ENCODE data around the gene HACE1. TPM values are rescaled to one million over a fixed set of nuclear protein-coding genes. Genes with fewer than 3 reads are reported as not detected.

The HACE1 gene
- total and polyA plus RNA-seq, 2 donors from 2014 or later: 6.2 to 12.3 TPM

- Histone ChIP-seq H3K36me3 (ENCODE audit: control insufficient read depth in 2 of 3, insufficient read depth in 3 of 3, low read length in 3 of 3) (no peaks in the 10 kb centered on the region), H3K9me3 (ENCODE audit: control insufficient read depth in 2 of 3, insufficient read depth in 1 of 3, low read length in 3 of 3) (no peaks in the 10 kb centered on the region), H3K9ac (ENCODE audit: low read length in 3 of 3) (no peak overlapping the region), H3K4me3 (ENCODE audit: low read length in 3 of 3) (no peak overlapping the region), H3K4me1 (ENCODE audit: control insufficient read depth in 2 of 3, insufficient read depth in 2 of 3, low read depth in 1 of 3, low read length in 3 of 3) (no peaks in the 10 kb centered on the region), H3K27me3 (ENCODE audit: control insufficient read depth, insufficient read depth, low read length) (no peaks in the 10 kb centered on the region), H3K27ac (ENCODE audit: low read depth in 2 of 2, low read length in 2 of 2) (no peak overlapping the region)
- FAIRE-seq: no peak
- DNase-seq: no peak
- TF ChIP-seq, protein P1, sequence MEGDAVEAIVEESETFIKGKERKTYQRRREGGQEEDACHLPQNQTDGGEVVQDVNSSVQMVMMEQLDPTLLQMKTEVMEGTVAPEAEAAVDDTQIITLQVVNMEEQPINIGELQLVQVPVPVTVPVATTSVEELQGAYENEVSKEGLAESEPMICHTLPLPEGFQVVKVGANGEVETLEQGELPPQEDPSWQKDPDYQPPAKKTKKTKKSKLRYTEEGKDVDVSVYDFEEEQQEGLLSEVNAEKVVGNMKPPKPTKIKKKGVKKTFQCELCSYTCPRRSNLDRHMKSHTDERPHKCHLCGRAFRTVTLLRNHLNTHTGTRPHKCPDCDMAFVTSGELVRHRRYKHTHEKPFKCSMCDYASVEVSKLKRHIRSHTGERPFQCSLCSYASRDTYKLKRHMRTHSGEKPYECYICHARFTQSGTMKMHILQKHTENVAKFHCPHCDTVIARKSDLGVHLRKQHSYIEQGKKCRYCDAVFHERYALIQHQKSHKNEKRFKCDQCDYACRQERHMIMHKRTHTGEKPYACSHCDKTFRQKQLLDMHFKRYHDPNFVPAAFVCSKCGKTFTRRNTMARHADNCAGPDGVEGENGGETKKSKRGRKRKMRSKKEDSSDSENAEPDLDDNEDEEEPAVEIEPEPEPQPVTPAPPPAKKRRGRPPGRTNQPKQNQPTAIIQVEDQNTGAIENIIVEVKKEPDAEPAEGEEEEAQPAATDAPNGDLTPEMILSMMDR (IDR thresholded peaks at IDR 0.05; ENCODE audit: borderline replicate concordance, extremely low read depth, insufficient read depth): no peak
- intact Hi-C loops (cut with DNase I): no loop called here
Measured at GRCh38 chr6:104796031-104796785, 63.5 kb downstream of the HACE1 start.

GRCh38 chr6:104795363-104795762, 64.4 kb downstream of the HACE1 start:
- intact Hi-C loops (cut with DNase I): no loop called here
- FAIRE-seq (no peak), DNase-seq (no peak)
- H3K27ac ChIP-seq (ENCODE audit: low read depth in 2 of 2, low read length in 2 of 2): no peak overlapping the region
- no peaks in the 10 kb centered on the region for H3K9me3 ChIP-seq (ENCODE audit: control insufficient read depth in 2 of 3, insufficient read depth in 1 of 3, low read length in 3 of 3)
- H3K9ac ChIP-seq (ENCODE audit: low read length in 3 of 3): no peak overlapping the region
- no peaks in the 10 kb centered on the region for H3K4me1 ChIP-seq (ENCODE audit: control insufficient read depth in 2 of 3, insufficient read depth in 2 of 3, low read depth in 1 of 3, low read length in 3 of 3)
- no peak overlapping the region for H3K4me3 ChIP-seq (ENCODE audit: low read length in 3 of 3)
- H3K36me3 ChIP-seq (ENCODE audit: control insufficient read depth in 2 of 3, insufficient read depth in 3 of 3, low read length in 3 of 3): no peaks in the 10 kb centered on the region
- H3K27me3 ChIP-seq (ENCODE audit: control insufficient read depth, insufficient read depth, low read length): no peaks in the 10 kb centered on the region
- TF ChIP-seq, protein P1 (IDR thresholded peaks at IDR 0.05; ENCODE audit: borderline replicate concordance, extremely low read depth, insufficient read depth): no peak

DNA sequence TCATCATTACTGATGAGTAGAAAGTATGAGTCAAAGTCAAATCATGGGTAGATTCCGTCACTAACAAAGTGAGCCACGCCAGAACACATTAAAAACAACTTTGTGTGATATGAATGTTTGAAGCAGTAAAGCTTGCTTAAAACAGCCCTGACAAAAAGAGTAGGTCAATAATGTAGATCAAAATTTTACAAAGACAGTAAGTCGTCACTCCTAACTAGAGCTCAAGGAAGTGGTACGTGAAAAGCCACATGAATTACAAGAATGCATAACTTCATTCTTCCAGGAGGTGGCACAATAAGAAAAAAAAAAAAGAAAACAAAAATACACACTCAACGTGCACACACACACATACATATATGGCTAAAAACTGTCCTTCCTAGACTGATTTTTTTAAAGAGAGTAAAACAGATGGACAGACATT, 69.9 kb downstream of the HACE1 start:
- Histone ChIP-seq H3K4me1 (ENCODE audit: control insufficient read depth in 2 of 3, insufficient read depth in 2 of 3, low read depth in 1 of 3, low read length in 3 of 3) (no peaks in the 10 kb centered on the region), H3K27ac (ENCODE audit: low read depth in 2 of 2, low read length in 2 of 2) (no peak overlapping the region), H3K9me3 (ENCODE audit: control insufficient read depth in 2 of 3, insufficient read depth in 1 of 3, low read length in 3 of 3) (no peaks in the 10 kb centered on the region), H3K27me3 (ENCODE audit: control insufficient read depth, insufficient read depth, low read length) (no peaks in the 10 kb centered on the region), H3K36me3 (ENCODE audit: control insufficient read depth in 2 of 3, insufficient read depth in 3 of 3, low read length in 3 of 3) (no peaks in the 10 kb centered on the region), H3K9ac (ENCODE audit: low read length in 3 of 3) (no peak overlapping the region), H3K4me3 (ENCODE audit: low read length in 3 of 3) (no peak overlapping the region)
- intact Hi-C loops (cut with DNase I): no loop called here
- TF ChIP-seq, protein P1 (IDR thresholded peaks at IDR 0.05; ENCODE audit: borderline replicate concordance, extremely low read depth, insufficient read depth): peak; percentile 23
- DNase-seq: peak in 2 of 5 donors; percentile 2 to 4
- FAIRE-seq: peak; percentile 83
